Sigmoid colon (tissue), 7 donors: Measurements from ENCODE around the gene TPO. TPM values are rescaled to one million over a fixed set of nuclear protein-coding genes. Genes with fewer than 3 reads are reported as not detected.

Source experiments
- DNase-seq: peaks from one replicate; pipeline ENCODE4 v3.0.0-alpha.2; 2019
- H3K27ac ChIP-seq, 4 donors: fragments of 200-600 bp; sonication (generic); one replicate each; pipeline ENCODE4 v1.5.1; 2016 to 2019; ENCODE audit warnings: mild to moderate bottlenecking in 1 of 4
- H3K27me3 ChIP-seq, 3 donors: fragments of 200-600 bp; sonication (generic); one replicate each; pipeline ENCODE4 v1.5.1; 2019; ENCODE audit warnings: mild to moderate bottlenecking in 1 of 3
- H3K36me3 ChIP-seq, 4 donors: fragments of 200-600 bp; sonication (generic); one replicate each; pipeline ENCODE4 v1.5.1; 2016 to 2019
- H3K4me1 ChIP-seq, 4 donors: fragments of 200-600 bp; sonication (generic); one replicate each; pipeline ENCODE4 v1.5.1; 2017 to 2019
- H3K4me3 ChIP-seq, 4 donors: fragments of 200-600 bp; sonication (generic); one replicate each; pipeline ENCODE4 v1.5.1; 2017 to 2019; ENCODE audit warnings: mild to moderate bottlenecking in 2 of 4, moderate library complexity in 1 of 4
- H3K9me3 ChIP-seq, 4 donors: fragments of 200-600 bp in 3 of 4; sonication (generic) in 3 of 4; one replicate each; pipeline versions ENCODE4 v1.5.1 to v1.6.1; 2013 to 2019
- EP300 ChIP-seq, 4 donors: sonication (generic); formaldehyde crosslinking; IDR thresholded peaks; one replicate each; pipeline ENCODE4 v1.6.1; 2017; ENCODE audit warnings: antibody characterized with exemption in 4 of 4
- POLR2A ChIP-seq, 2 donors: fragments of 450-650 bp; IDR thresholded peaks; one replicate each; pipeline ENCODE4 v1.6.1; 2016; ENCODE audit warnings: antibody characterized with exemption in 2 of 2, mild to moderate bottlenecking in 2 of 2, moderate library complexity in 2 of 2
- POLR2AphosphoS5 ChIP-seq, 4 donors: sonication (generic); formaldehyde crosslinking; IDR thresholded peaks; one replicate each; pipeline ENCODE4 v1.6.1; 2017; ENCODE audit warnings: antibody characterized with exemption in 4 of 4
- WGBS, 2 donors: extraction: QIAGEN DNeasy Blood & Tissue Kit; methylation state at CpG; one replicate each; pipeline ENCODE4 v1.1.7; 2013; 5-methylcytosine and 5-hydroxymethylcytosine counted together
- intact Hi-C: fragments of 100-400 bp; cut with DNase I; formaldehyde crosslinking; loops from one replicate; pipeline ENCODE4 v1.15.1; 2023
- polyA plus RNA-seq, 3 donors: library from polyadenylated mRNA; stranded (reverse); fragments of 200-250 nt; gene quantifications; one replicate each; pipeline ENCODE4 v1.2.3, GENCODE V29; 2013
- total RNA-seq, 4 donors: library from RNA; depleted of rRNA; stranded (reverse); fragments of >200 nt; gene quantifications; one replicate each; pipeline ENCODE4 v1.1.0, GENCODE V29; 2016
- TF ChIP-seq, protein P1 (sequence below), 4 experiments: fragments of 450-650 bp in 3 of 4; fragments of 200-600 bp in 1 of 4; IDR thresholded peaks; one replicate each; pipeline ENCODE4 v1.5.1; 2016 to 2019; ENCODE audit warnings: antibody characterized with exemption in 4 of 4, mild to moderate bottlenecking in 3 of 4, moderate library complexity in 2 of 4
- donor health status: healthy with polysubstance abuse.
- donor health status: Bipolar disorder and iron deficiency.
- donor health status: healthy.

The TPO gene
- 10 to 100 TPM in 1 of 4 donors, 1 to 10 TPM in 3; 2.1 to 18.8 (median 4.8) TPM for total RNA-seq
- 1 to 10 TPM in 1 of 3 donors, under 1 TPM in 2; 0.60 to 3.9 (median 0.92) TPM for polyA plus RNA-seq

DNA sequence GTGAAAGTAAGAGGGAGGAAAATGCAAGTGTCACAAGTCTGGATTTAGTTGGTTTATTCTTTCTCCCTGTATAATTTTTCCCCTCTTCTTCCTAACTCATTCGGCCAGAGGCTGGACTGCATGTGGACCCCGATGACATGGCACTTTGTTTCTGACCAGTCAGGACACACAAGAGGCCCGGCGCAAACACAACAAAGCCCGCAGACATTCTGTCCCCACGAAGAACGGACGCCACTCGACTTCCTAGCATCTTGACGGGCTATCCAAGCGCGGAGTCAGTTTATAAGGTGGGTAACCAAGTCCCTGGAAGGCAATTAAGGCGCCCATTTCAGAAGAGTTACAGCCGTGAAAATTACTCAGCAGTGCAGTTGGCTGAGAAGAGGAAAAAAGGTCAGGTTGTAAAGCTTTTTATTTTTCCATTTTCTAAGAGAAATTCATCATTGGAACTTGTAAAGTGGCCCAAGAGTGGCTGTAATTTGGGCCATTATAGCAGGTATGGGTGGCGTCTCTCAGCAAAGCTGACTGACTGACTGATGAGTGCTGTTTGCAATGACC is at the start of gene TPO:
TPO (plus strand) TSS at position 308 of the 555 bp plus-strand sequence. CDS start 946 bp downstream, outside the sequence.
- no peaks in the 10 kb centered on the region for H3K27me3 ChIP-seq
- intact Hi-C loops = no loop called here
- TF ChIP-seq EP300 (IDR thresholded peaks at IDR 0.05) (no peak), POLR2A (IDR thresholded peaks at IDR 0.05) (no peak), POLR2AphosphoS5 (IDR thresholded peaks at IDR 0.05) (no peak)
- TF ChIP-seq, protein P1, sequence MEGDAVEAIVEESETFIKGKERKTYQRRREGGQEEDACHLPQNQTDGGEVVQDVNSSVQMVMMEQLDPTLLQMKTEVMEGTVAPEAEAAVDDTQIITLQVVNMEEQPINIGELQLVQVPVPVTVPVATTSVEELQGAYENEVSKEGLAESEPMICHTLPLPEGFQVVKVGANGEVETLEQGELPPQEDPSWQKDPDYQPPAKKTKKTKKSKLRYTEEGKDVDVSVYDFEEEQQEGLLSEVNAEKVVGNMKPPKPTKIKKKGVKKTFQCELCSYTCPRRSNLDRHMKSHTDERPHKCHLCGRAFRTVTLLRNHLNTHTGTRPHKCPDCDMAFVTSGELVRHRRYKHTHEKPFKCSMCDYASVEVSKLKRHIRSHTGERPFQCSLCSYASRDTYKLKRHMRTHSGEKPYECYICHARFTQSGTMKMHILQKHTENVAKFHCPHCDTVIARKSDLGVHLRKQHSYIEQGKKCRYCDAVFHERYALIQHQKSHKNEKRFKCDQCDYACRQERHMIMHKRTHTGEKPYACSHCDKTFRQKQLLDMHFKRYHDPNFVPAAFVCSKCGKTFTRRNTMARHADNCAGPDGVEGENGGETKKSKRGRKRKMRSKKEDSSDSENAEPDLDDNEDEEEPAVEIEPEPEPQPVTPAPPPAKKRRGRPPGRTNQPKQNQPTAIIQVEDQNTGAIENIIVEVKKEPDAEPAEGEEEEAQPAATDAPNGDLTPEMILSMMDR (IDR thresholded peaks at IDR 0.05) = no peak
- no peak within 1 kb of the TSS for H3K4me3 ChIP-seq
- no peaks in the 10 kb centered on the region for H3K9me3 ChIP-seq
- no peak within 1 kb of the TSS for H3K27ac ChIP-seq
- H3K36me3 ChIP-seq = no peaks in the 10 kb centered on the region
- no peaks in the 10 kb centered on the region for H3K4me1 ChIP-seq
- 71 to 78% methylated on average over 15 of the region's 15 CpGs for WGBS, 2 donors
- no peak for DNase-seq

GRCh38 chr2:1366546-1367134 is 46.6 kb upstream of the TPO start:
- Histone ChIP-seq H3K36me3 (no peaks in the 10 kb centered on the region), H3K4me3 (no peak overlapping the region), H3K27me3 (no peaks in the 10 kb centered on the region), H3K27ac (no peak overlapping the region), H3K9me3 (no peaks in the 10 kb centered on the region), H3K4me1 (no peaks in the 10 kb centered on the region)
- DNase-seq = peak; percentile 77
- intact Hi-C loops = no loop called here
- no peak for TF ChIP-seq EP300 (IDR thresholded peaks at IDR 0.05)
- TF ChIP-seq POLR2A (IDR thresholded peaks at IDR 0.05) = no peak
- TF ChIP-seq, protein P1 (IDR thresholded peaks at IDR 0.05) = no peak
- TF ChIP-seq POLR2AphosphoS5 (IDR thresholded peaks at IDR 0.05) = no peak
- 67 to 68% methylated on average over 20 of the region's 20 CpGs for WGBS, 2 donors

- H3K36me3 ChIP-seq = no peaks in the 10 kb centered on the region
- H3K4me1 ChIP-seq = no peaks in the 10 kb centered on the region
- TF ChIP-seq POLR2AphosphoS5 (IDR thresholded peaks at IDR 0.05) = no peak
- TF ChIP-seq, protein P1 (IDR thresholded peaks at IDR 0.05) = no peak
- no peak for TF ChIP-seq EP300 (IDR thresholded peaks at IDR 0.05)
- TF ChIP-seq POLR2A (IDR thresholded peaks at IDR 0.05) = no peak
- H3K4me3 ChIP-seq = no peak overlapping the region
- intact Hi-C loops = no loop called here
- H3K9me3 ChIP-seq = no peaks in the 10 kb centered on the region
- H3K27ac ChIP-seq = no peak overlapping the region
- DNase-seq = no peak
- WGBS, 2 donors = 65 to 76% methylated on average over 9 of the region's 9 CpGs
- H3K27me3 ChIP-seq = no peaks in the 10 kb centered on the region
These were observed 45.7 kb upstream of the TPO start for GRCh38 chr2:1367601-1368000.

- no peak for DNase-seq
- intact Hi-C loops = no loop called here
- Histone ChIP-seq H3K27ac (no peak overlapping the region), H3K4me3 (no peak overlapping the region), H3K9me3 (no peaks in the 10 kb centered on the region), H3K4me1 (no peaks in the 10 kb centered on the region), H3K36me3 (no peaks in the 10 kb centered on the region), H3K27me3 (no peaks in the 10 kb centered on the region)
- 75 to 85% methylated on average over 10 of the region's 10 CpGs for WGBS, 2 donors
- TF ChIP-seq POLR2A (IDR thresholded peaks at IDR 0.05) (no peak), EP300 (IDR thresholded peaks at IDR 0.05) (no peak), POLR2AphosphoS5 (IDR thresholded peaks at IDR 0.05) (no peak)
- TF ChIP-seq, protein P1 (IDR thresholded peaks at IDR 0.05) = no peak
These were observed 43.4 kb upstream of the TPO start for GRCh38 chr2:1369905-1370304.
